GM21619 (cell line): ENCODE results near the gene VSIG8.

Source experiments
- ATAC-seq: cut with Tn5 transposase; IDR thresholded peaks from one replicate; pipeline ENCODE4 v1.9.1; 2021; ENCODE audit not compliant: unreplicated experiment

Gene VSIG8

DNA sequence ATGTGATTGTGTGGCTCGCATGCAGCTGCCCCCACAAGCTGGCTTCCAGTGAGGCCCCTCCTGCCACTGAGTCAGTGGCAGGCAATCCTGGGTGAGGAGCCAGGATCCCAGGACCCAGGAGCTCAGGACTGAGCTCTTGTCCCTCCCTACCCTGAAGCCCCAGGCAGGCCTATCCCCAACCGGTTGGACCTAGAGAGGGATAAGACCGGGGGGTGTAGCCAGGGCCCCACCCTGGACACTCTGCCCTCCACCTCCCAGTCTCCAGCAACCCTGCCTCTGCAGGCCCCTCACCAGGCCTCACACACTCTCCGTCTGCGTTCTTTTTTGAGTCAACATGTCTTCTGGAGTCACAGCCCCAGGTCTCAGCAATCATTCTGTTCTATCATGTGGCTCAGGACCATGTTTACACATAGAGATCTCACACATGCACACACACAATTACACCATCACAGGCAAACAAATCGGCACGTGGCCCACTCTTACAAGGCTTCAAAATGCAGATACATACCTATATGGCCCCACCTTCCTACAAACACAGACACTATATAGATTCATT is 2.6 kb downstream of the VSIG8 start:
- ATAC-seq: no peak

DNA sequence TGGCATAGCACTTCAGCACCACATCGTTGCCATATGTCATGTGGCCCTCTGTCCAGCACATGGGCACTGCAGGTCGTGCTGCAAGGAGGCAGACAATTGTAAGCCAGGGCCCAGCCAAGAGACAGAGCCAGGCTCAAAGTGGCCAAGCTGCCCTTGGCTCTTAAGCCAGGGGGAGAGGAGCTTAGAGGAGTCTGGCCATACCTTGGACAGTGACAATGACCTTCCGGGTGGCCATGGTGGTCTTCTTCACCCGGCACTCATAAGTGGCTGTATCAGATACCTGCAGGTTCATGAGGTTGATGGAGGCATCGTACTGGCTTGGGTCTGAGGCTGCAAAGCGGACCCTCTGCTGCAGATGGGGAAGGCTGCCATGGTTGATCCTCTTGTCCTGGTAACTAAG is 4.6 kb downstream of the VSIG8 start:
- no peak for ATAC-seq

DNA sequence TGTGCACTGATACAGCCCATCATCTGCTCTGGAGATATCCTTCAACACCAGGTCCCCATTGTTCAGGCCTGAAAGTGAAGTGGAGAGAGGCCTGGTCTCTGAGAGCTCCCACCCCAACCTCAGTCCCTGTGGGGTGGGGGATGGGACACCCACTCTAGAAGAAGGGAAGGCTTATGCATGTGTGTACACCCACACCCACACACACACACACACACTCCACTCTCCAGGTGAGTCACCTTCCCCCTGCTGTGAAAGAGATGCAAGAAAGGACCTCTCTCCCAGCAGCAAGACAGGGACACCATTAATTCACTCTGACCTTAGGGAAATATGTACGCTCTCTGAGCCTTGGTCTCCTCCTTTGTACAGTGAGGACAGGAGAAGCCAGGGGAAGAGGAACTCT is 5.9 kb downstream of the VSIG8 start:
- no peak for ATAC-seq

DNA sequence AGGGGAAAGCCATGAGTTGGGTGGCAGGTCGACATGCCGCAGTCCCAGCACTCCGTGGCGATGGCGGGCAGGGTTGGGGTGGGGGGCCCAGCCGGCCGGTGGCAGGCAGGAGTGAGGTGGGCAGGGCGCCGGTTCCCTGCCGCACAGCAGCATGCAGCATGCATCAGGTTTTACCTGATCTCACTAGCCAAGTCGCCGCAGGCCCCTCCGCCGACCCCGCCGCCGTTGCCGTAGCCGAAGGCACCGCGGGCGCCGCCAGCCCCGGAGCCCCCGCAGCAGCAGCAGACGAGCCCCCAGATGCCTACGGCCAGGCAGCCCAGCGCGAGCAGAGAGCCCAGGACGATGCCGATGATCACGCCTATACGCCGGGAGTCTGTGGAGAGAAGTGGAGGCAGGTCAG is 6.7 kb downstream of the VSIG8 start:
- ATAC-seq: no peak

DNA sequence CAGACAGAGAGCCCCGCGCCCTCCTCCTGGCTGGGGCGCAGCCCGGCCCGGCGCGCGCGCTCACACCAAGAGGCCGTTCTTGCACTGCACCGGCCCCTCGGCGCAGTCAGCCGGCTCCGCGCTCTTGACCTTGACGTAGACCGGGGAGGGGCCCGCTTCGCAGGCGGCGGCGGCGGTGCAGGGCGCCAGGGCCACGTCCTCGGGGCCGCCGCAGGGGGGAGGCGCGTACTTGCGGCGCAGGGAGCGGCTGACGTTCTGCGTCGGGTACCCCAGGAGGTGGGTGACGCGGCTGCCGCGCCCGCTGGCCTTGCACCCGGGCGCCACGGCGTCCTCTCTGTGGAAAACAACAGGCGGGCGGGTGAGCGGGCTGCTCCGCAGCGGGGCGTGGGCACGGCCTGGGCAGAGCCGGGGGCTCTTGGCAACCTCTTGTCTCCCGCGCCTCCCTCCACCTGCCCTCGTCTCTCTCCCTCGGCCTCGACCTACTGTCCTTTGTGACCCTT is 7.7 kb downstream of the VSIG8 start:
- peak; percentile 84 for ATAC-seq

DNA sequence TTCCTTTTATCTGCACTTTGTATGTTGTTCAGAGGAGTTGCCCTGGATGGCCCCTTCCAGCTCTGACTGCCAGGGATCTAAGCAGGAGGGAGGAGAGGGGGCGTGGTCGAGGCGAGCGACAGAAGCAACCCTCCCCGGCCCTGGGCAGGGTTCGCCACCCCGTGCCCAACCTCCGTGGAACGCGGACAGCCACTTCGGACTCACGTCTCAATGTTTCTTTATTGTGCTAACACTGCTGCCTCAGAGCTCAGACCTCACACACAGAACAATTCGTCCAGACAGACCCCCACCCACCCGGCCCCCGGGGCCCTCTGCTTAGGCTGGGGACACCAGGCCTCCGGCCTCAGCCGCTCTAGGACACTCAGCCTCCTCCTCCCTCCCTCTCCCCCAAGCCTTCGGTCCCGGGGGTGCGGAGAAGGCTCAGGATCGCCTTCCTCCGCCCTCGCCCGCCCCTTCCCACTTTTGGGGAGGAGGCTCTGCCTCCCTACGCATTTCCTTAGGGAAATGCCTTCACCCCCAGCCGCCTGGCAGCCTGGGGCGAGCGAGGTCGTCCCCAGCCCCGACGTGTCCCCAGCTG is 8.3 kb downstream of the VSIG8 start:
- peak; percentile 5 for ATAC-seq

DNA sequence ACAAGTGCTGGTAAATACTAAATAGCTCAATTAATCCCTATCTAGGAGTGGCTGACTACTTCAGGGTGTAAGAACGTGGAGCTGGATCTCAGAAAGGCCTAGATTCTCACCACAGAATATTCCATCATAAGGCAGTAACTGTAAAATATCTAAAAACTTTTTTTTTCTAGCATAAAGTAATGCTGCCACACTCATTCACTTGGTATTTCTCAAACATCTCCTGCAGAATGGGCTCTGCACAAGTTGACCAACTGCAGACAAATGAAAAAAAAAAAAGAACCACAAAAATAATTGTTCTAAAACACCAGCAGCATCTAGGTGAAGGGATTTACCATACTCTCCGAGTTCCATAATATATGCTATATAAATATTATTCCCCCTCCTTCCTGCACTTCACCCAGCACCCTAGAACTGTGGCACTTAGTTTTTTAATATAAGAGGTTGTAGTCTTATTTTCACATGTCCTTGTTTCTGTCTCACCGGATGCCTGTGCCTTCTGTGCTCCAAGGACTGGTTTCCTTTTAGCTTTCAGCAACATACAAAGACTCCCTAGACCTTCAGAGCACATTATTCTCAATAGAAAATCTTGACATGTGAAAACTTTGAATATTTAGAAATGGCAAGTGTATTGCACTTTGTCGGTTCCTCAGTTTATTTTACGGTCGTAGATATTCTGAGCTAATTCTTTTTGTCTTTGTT is 8.9 kb downstream of the VSIG8 start:
- no peak for ATAC-seq

DNA sequence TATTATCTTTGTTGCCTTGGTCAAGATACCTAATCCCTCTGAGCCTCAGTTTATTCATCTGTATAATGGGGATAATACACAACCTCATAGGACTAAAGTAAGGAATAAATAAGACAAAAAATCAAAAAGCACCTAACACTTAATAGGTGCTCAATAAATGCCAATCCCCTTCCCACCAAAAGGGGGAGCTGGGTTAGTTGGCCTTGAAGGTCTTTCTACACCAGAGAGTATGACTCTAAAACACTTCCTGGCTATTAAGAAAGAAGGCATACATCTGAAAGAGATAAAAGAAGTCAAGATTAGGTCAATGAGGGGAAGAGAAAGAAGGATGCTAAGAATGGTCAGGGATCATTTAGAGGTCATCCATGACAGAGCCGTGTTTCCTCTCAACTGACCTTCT is 11.1 kb downstream of the VSIG8 start:
- ATAC-seq: no peak

DNA sequence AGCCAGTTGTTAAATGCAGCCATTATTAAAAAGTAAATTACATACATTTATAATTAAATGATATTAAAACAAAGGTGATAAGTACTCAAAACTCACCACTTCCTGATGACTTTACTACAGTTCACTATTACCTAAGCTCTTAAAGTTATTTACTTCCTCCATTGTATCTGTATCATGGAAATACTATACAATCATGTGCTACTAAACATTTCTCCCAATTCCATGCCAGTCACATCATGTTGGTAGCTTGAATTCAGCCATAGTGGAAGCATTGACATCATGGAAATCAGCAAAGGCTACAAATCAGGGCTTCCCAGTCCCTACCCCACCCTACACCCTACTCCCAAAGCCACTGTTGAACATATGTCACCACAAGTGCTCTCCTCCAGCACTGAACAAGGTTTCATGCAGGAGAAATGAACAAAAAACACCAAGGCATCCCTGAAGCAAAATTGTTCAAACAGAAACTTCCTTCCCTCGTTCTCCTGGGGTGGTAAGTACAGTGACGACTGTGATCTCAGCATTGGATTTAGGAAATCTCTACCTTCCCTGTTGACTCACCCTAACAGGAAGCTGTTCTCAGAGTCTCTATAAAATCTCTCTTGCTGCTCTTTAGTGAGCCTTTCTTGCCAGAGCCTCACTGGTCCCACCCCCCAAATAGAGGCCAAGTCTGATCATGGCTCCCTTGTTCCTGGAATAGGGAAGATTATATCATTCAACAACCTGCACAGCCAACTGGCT is 12.7 kb downstream of the VSIG8 start:
- ATAC-seq: no peak

DNA sequence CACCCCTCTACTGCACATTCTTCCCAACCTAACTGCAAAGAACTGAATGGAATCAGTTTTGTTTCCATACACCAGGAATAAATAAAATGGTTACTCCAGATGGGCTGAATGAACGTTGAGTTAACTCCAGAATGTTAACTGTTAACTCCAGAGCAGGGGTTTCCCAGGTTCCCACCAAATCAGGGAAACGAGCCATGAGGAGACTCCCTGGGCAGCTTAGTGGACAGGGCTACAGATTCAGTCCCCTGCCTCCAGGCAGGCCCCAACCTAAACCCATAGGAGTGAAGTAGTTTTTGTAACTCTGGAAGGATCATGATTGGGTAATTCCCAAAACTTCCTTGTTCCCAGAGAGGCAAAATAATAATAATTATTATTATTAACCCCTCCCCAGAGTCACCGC is 14.1 kb downstream of the VSIG8 start:
- ATAC-seq: no peak

DNA sequence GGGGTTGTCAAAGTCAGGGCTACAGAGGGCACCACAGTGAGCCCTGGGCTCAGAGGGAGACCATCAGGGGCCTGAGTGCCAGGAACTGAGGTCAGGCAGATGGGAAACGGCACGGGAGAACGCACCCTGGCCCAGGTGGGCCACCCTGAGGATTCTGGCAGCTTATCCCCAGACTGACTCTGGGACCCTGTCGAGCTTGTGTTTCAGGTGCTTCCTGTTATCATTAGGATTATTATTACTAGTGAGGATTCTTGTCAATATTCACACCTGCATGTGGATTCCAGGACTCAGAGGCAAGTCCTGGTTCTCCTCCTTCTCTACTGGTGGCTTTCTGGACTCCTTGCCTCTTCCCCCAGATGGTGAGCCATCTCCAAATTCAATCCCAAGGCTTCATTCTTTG is 15.2 kb downstream of the VSIG8 start:
- no peak for ATAC-seq

DNA sequence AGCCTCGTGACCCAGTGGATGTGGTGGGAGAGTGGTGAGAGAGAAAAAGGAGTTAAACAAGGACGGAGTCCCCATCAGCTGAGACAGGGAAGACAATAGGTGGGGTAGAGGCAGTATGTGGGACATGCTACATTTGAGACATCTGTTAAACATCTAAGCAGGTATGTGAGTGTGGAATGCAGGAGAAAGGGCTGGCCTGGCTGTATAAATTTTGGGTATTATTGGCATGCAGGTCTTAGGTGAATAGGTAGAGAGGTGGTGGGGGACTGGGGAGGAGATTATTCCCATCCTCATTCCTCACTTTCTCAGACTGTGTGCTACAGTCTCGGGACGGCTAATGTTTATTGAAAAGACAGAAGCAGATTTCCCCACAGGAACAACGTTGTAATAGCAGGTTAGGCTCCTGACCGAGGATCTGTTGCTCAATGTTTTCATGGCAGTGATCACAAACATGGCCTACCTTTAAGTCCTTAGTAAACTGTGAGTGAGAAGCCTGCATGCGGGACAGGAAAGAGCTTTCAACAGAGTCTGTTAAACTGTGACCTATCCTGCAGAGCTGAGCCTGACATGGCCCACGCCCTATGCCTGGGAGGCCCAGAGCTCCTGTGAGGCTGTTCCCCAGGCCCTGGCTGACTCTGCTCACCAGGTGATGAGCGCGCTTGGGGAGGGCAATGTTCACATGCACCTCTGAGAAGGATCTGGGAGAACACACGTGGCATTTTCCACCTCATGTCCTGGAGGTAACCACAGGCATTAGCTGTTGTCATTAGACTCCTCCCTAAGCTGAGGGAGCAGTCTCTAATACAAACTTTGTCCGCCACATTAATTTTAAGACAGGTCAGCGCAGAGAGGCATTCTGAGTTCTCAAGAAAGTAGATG is 16.5 kb downstream of the VSIG8 start:
- no peak for ATAC-seq

DNA sequence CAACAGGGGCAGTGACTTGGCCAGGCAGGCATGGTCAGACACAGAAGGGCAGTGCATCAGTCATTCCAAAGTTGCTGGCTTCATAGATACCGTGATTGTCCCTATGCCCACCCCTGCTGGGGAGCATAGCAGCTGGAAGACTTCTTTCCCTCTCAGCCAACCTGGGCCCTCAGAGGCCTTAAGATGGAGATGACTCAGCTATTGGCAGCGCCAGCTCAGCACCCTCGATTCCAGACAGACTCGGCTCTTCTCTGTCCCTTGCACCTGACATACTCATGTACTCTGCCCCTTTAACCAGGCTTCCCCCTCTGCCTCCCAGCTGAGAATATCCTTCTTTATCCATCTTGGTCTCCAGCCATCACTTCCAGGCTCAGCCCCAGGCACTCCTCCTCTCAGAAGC is 19.0 kb downstream of the VSIG8 start:
- ATAC-seq: no peak

DNA sequence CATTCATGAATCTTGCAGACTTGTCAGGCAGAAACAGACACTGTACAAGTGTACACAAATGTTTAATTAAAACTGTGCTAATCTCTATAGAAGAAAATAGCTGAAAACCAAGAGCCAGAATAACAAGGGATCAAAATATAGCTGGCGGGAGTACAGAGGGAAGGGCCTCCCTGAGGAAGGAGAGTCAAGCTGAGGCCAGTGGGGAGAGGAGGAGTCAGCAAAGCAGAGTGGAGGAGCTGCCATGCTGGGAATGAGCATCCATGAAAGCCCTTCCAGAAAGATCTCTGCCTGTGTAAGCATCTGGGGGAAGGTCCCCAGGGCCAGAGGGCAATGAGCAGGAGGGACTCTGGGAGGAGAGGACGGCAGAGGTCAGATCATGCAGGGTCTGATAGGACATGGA is 20.7 kb downstream of the VSIG8 start:
- ATAC-seq: no peak

DNA sequence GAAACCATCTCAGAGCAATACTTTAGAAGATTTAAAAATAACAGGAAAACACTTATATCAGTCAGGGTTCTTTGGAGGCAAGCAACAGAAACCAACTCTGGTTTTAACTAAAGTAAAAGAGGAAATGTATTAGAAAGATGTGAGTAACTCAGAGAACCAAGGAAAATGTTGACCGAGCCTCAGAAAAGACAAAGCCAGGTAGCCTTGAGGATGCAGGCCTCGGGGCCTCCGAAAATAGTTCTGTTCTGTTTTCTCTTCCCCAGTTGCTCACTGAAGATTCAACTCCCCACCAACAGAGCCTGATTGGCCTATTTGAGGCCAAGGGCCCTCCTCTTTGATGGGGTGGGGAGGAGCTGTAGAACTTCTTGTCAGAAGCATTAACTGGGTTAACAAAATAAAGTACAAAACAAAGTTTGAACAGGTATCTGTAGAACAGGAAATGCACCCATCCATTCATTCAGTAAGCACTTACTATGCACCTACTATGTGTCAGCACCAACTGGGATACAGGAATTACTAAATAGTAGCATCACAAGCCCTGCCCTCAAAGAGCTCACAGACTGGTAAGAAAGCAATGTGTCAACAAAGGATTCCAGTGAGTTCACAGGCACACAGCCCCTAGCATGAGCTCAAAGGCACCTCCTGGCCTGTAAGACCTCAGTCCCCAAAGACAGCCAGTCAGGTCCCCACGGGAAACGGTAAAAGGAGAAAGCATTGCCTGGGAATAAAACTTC is 23.2 kb downstream of the VSIG8 start:
- peak; percentile 75 for ATAC-seq

DNA sequence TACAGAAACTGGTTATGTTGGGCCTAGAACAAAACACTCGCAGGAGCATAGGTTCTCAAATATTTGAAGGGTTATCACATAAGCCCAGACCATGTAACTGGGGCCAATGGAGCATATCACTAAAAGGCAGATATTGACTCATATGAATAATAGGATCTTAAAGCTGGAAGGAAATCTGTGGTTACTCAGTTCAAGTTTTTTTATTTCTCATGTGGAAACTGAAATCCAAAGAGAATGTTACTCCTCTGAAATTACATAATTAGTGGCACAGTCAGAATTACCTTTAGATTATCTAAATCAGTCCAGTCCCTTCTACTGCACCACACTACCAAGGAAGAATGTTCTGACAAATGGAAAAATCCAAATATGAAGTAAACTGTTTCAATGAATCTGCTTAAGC is 23.7 kb downstream of the VSIG8 start:
- peak; percentile 67 for ATAC-seq

DNA sequence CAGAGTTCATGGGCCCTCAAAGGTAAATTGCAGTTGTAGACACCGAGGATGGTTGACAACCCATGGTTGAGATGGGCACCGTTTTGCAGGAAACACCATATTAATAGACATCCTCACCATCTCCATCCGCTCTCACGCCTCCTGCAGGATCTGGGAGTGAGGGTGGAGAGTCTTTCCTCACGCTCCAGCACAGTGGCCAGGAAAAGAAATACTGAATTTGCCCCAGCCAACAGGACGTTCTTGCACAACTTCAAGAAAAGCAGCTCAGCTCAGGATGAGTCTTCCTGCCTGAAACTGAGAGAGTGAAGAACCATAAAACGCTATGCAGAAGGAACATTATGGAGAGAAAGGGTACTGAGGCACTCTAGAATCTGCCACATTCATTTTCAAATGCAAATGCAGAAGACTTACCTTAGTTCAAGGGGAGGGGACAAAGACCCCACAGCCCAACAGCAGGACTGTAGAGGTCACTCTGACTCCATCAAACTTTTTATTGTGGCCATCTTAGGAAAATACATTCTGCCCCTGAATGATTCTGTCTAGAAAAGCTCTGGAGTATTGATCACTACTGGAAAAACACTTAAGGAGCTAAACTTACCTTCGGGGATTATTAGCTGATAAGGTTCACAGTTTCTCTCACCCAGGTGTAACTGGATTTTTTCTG is 26.5 kb downstream of the VSIG8 start:
- ATAC-seq: no peak

DNA sequence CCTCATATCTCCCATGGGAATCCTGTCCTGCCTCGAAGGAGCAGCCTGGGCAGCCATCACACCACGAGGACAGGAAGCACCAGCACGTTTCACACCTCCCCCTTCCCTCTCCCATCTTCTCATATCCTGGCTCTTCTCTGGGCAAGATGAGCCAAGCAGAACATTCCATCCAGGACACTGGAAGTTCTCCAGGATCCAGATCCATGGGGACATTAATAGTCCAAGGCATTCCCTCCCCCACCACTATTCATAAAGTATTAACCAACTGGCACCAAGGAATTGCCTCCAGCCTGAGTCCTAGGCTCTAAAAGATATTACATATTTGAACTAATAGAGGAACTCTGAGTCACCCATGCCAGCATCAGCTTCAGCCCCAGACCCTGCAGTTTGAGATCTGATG is 27.1 kb downstream of the VSIG8 start:
- no peak for ATAC-seq

DNA sequence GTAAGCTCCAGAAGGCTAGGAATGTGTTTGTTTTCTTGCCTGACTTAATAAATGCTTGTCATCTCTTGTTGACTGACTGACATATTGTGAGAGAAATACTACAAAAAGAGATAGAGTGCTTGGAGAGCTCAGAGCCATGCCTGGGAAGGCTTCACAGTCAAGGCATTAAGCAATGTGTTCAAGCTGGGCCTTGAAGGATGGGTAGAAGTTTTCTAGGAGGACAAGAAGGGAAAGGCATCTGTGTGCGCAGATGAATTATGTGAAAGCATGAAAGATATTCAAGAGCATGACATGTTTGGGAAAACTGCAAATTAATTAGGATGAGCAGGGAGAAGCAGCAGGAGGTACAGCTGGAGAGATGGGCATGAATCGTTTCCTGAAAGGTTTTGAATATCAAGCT is 30.1 kb downstream of the VSIG8 start:
- ATAC-seq: no peak
